IPS DF 6.9 (cell line): Measurements from ENCODE around the gene SPTBN1.
"Not testable (repeated sequence)": the region's sequence is repeated elsewhere in the genome, so short reads cannot be mapped to it uniquely, and the experiment has no call there.

Experiments used
- DNase-seq: peaks from one replicate; pipeline ENCODE4 v3.0.0-alpha.2; 2013; ENCODE audit warnings: low read depth, low spot score
- H3K27ac ChIP-seq: one replicate; pipeline ENCODE4 v1.5.1; 2013; ENCODE audit warnings: low read length, control low read depth
- H3K27me3 ChIP-seq: 2 replicates; pipeline ENCODE4 v1.6.1; 2013; ENCODE audit warnings: mild to moderate bottlenecking, low read length; ENCODE audit not compliant: control insufficient read depth, insufficient read depth
- H3K36me3 ChIP-seq: 2 replicates; pipeline ENCODE4 v1.6.1; 2013; ENCODE audit warnings: low read length; ENCODE audit not compliant: control insufficient read depth, insufficient read depth
- H3K4me1 ChIP-seq: 2 replicates; pipeline ENCODE4 v1.6.1; 2013; ENCODE audit warnings: low read length; ENCODE audit not compliant: control insufficient read depth, insufficient read depth
- H3K4me3 ChIP-seq: 2 replicates; pipeline ENCODE4 v1.5.1; 2013; ENCODE audit warnings: mild to moderate bottlenecking, low read length
- H3K9me3 ChIP-seq: 2 replicates; pipeline ENCODE4 v1.6.1; 2013; ENCODE audit warnings: low read length, inconsistent platforms; ENCODE audit not compliant: control insufficient read depth, insufficient read depth
- WGBS: extraction: QIAGEN DNeasy Blood & Tissue Kit; methylation state at CpG from one replicate; pipeline ENCODE4 v1.1.7; 2013; ENCODE audit warnings: mixed read lengths, missing lambda C conversion rate; ENCODE audit not compliant: insufficient read length, insufficient coverage; 5-methylcytosine and 5-hydroxymethylcytosine counted together

Gene SPTBN1

GRCh38 chr2:54525321-54525720 is 69.2 kb downstream of the SPTBN1 start:
- WGBS: no CpG with 5 or more reads among the region's 9 CpGs
- Histone ChIP-seq H3K36me3 (no peaks in the 10 kb centered on the region), H3K4me1 (no peaks in the 10 kb centered on the region), H3K27ac (no peak overlapping the region), H3K27me3 (no peaks in the 10 kb centered on the region), H3K4me3 (no peak overlapping the region), H3K9me3 (no peaks in the 10 kb centered on the region)
- no peak for DNase-seq

GRCh38 chr2:54526226-54526879 is 70.2 kb downstream of the SPTBN1 start:
- H3K9me3 ChIP-seq: no peaks in the 10 kb centered on the region
- no peaks in the 10 kb centered on the region for H3K36me3 ChIP-seq
- H3K4me1 ChIP-seq: no peaks in the 10 kb centered on the region
- no peak for DNase-seq
- no peaks in the 10 kb centered on the region for H3K27me3 ChIP-seq
- WGBS: no CpG with 5 or more reads among the region's 12 CpGs
- no peak overlapping the region for H3K4me3 ChIP-seq
- H3K27ac ChIP-seq: no peak overlapping the region

- no peak for DNase-seq
- no peak overlapping the region for H3K27ac ChIP-seq
- H3K4me1 ChIP-seq: no peaks in the 10 kb centered on the region
- no peak overlapping the region for H3K4me3 ChIP-seq
- no peaks in the 10 kb centered on the region for H3K36me3 ChIP-seq
- H3K27me3 ChIP-seq: no peaks in the 10 kb centered on the region
- no peaks in the 10 kb centered on the region for H3K9me3 ChIP-seq
- no CpG with 5 or more reads among the region's 1 CpG for WGBS
Measured at GRCh38 chr2:54528311-54528955, 72.3 kb downstream of the SPTBN1 start.

GRCh38 chr2:54529518-54529917 is 73.4 kb downstream of the SPTBN1 start:
- not testable (repeated sequence) for H3K36me3 ChIP-seq, H3K9me3 ChIP-seq, H3K4me3 ChIP-seq, H3K27me3 ChIP-seq, H3K27ac ChIP-seq, DNase-seq, H3K4me1 ChIP-seq
- no CpG with 5 or more reads among the region's 1 CpG for WGBS

- no peaks in the 10 kb centered on the region for H3K36me3 ChIP-seq
- DNase-seq: no peak
- no peaks in the 10 kb centered on the region for H3K4me1 ChIP-seq
- H3K27ac ChIP-seq: no peak overlapping the region
- WGBS: no CpG with 5 or more reads among the region's 2 CpGs
- no peak overlapping the region for H3K4me3 ChIP-seq
- no peaks in the 10 kb centered on the region for H3K27me3 ChIP-seq
- no peaks in the 10 kb centered on the region for H3K9me3 ChIP-seq
Measured at GRCh38 chr2:54529935-54530334, 73.8 kb downstream of the SPTBN1 start.

- no peaks in the 10 kb centered on the region for H3K9me3 ChIP-seq
- H3K27ac ChIP-seq: no peak overlapping the region
- H3K4me3 ChIP-seq: no peak overlapping the region
- WGBS: no CpG with 5 or more reads among the region's 5 CpGs
- no peak for DNase-seq
- no peaks in the 10 kb centered on the region for H3K4me1 ChIP-seq
- no peaks in the 10 kb centered on the region for H3K27me3 ChIP-seq
- no peaks in the 10 kb centered on the region for H3K36me3 ChIP-seq
Measured at GRCh38 chr2:54531558-54531957, 75.4 kb downstream of the SPTBN1 start.

- Histone ChIP-seq H3K9me3 (no peaks in the 10 kb centered on the region), H3K4me1 (no peaks in the 10 kb centered on the region), H3K27ac (no peak overlapping the region), H3K4me3 (no peak overlapping the region), H3K36me3 (no peaks in the 10 kb centered on the region), H3K27me3 (no peaks in the 10 kb centered on the region)
- DNase-seq: no peak
- WGBS: no CpG with 5 or more reads among the region's 1 CpG
Measured at GRCh38 chr2:54534221-54534620, 78.1 kb downstream of the SPTBN1 start.

GRCh38 chr2:54534625-54535024 is 78.5 kb downstream of the SPTBN1 start:
- no CpG with 5 or more reads among the region's 2 CpGs for WGBS
- Histone ChIP-seq H3K4me1 (no peaks in the 10 kb centered on the region), H3K27me3 (no peaks in the 10 kb centered on the region), H3K36me3 (no peaks in the 10 kb centered on the region), H3K4me3 (no peak overlapping the region), H3K9me3 (no peaks in the 10 kb centered on the region), H3K27ac (no peak overlapping the region)
- no peak for DNase-seq

- no CpG with 5 or more reads among the region's 4 CpGs for WGBS
- no peaks in the 10 kb centered on the region for H3K4me1 ChIP-seq
- no peak for DNase-seq
Measured at GRCh38 chr2:54535599-54536195, 79.6 kb downstream of the SPTBN1 start.

GRCh38 chr2:54536720-54537119 is 80.6 kb downstream of the SPTBN1 start:
- no peaks in the 10 kb centered on the region for H3K27me3 ChIP-seq
- H3K27ac ChIP-seq: no peak overlapping the region
- WGBS: no CpG with 5 or more reads among the region's 2 CpGs
- DNase-seq: no peak
- H3K36me3 ChIP-seq: no peaks in the 10 kb centered on the region
- no peaks in the 10 kb centered on the region for H3K4me1 ChIP-seq
- no peaks in the 10 kb centered on the region for H3K9me3 ChIP-seq
- no peak overlapping the region for H3K4me3 ChIP-seq

More at GRCh38 chr2:54535599-54536195, 79.6 kb downstream of the SPTBN1 start:
- H3K36me3 ChIP-seq: no peaks in the 10 kb centered on the region
- no peaks in the 10 kb centered on the region for H3K9me3 ChIP-seq
- H3K27ac ChIP-seq: no peak overlapping the region
- H3K27me3 ChIP-seq: no peaks in the 10 kb centered on the region
- H3K4me3 ChIP-seq: no peak overlapping the region
